GM19035 (cell line): ENCODE results near the gene SPATA46.

Experiments
- ATAC-seq: cut with Tn5 transposase; IDR thresholded peaks from one replicate; pipeline ENCODE4 v1.9.1; 2021; ENCODE audit not compliant: unreplicated experiment

The SPATA46 gene

DNA sequence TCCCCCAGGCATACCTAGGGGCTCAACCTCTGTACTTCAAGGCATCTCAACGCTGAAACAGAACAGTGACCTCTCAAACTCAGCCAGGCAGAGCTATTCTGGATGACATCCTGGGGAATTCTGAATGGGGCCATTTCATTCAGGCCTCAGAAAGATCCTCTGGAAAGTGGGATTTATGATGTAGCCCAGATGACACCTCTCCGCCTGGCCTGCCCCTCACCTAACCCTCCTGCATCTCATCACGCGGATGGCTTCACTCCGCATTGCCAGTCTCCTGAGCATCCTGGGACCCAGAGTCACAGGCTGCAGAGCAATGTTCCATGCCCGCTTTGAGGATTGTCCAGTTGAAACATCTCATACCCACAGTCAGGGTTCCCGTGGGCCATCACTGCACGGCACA, 1.2 kb downstream of the SPATA46 start:
- no peak for ATAC-seq

DNA sequence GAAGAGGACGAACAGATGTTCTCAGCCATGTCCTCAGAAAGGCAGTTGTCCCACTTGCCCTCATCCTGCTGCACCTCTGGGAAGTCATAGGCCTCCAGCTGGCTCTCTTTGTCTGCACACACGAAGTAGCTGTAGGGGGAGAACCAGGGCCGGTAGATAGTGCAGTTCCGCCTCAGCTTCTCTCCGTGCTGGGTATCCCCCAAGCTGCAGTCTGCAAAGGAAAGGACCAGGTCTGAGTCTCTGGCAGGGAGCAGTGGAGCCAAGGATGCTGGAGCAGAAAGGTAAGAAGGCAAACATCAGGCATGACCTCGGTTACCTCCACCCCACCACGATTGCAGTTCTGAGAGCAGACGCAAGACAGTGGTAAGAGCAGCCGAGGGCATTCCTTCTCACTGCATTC, 2.2 kb downstream of the SPATA46 start:
- no peak for ATAC-seq

GRCh38 chr1:162373541-162374260, 3.0 kb downstream of the SPATA46 start:
- ATAC-seq, result no peak

DNA sequence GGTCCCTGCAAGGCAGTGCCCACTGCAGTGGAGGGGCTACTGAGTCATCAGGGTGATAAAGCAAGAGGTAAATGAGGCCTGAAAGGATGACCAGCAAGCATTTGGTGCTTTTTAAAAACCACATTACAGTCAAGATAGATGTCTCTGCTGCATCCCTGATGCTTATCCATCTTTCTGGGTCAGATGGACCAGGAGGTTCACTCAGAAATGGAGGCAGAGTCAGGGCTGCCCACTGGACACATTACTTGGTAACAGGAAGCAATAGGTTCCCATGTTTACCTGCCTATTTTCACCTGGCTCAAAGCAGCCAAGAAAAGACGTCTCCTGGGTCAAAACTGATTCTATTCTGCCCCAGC, 3.6 kb downstream of the SPATA46 start:
- no peak for ATAC-seq

GRCh38 chr1:162372159-162373071, 4.2 kb downstream of the SPATA46 start:
- no peak for ATAC-seq

DNA sequence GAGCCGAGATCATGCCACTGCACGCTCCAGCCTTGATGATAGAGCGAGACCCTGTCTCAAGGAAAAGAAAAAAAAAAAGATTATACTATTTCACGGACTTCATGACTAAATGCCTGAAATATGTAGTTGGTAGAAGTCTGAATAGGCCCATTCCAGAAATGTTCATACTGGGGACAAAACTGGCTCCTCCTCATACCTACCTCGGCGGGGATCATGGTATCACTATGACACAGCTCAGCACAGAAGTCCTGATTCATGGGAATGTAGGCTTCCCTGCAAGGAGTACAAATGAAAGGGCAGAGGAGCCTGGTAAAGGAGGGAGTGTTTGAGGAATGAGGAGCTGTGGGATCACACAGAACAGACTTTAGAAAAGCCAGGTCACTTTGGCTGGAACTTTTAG, 5.0 kb downstream of the SPATA46 start:
- no peak for ATAC-seq

DNA sequence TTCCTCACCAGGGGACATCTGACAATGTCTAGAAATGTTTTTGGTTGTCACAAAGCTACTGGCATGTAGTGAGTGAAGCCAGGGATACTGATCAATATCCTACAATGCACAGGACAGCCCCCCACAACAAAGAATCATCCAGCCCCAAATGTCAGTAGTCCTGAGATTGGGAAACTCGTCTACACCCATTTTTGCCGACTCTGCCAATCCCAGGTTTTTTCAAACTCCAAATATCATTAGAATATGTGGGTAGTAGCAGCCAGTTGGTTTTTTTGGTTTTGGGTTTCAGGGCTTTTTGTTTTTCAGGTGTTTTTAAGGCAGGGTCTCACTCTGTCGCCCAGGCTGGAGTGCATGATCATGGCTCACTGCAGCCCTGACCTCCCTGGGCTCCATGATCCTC, 5.9 kb downstream of the SPATA46 start:
- no peak for ATAC-seq

DNA sequence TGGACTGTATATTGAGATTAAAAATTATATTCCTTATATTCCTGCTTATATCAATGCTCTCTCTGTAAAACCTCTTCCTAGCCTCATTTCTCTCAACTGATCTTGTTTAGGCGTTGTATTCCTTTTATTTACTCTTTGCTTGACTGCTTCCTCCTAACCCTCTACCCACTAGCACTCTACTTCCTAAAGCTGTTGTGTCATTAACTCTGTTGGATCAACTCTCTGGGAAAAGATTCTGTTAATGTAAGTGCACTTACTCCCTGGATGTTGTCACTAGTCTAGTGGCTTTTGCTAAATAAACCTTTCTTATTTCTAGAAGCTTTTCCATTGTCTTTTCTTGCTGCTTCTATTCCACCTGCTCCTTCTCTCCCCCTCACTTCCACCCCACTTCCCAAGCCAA, 6.5 kb downstream of the SPATA46 start:
- no peak for ATAC-seq

DNA sequence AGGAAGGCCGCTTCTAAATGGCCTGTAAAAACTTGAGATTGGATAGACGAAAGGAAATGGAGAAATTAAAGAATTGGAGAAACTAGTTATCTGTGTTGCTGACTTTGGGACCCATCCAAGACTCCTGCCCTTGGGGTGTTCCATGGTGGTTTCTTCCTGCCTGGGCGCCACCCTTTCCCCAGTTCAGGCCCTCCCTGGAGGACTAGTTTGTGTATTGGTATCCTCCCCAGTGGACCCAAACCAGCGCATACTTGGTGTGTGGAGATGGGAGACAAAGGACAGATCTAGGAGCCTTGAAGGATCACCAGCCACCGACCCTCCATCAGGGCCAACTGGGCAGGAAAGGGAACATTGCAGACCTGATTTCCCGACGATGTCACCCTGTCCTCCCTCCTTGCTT, 7.1 kb downstream of the SPATA46 start:
- no peak for ATAC-seq

- no peak for ATAC-seq
Measured at GRCh38 chr1:162368451-162368850, 8.2 kb downstream of the SPATA46 start.

- no peak for ATAC-seq
Measured at GRCh38 chr1:162367772-162368171, 8.9 kb downstream of the SPATA46 start.

DNA sequence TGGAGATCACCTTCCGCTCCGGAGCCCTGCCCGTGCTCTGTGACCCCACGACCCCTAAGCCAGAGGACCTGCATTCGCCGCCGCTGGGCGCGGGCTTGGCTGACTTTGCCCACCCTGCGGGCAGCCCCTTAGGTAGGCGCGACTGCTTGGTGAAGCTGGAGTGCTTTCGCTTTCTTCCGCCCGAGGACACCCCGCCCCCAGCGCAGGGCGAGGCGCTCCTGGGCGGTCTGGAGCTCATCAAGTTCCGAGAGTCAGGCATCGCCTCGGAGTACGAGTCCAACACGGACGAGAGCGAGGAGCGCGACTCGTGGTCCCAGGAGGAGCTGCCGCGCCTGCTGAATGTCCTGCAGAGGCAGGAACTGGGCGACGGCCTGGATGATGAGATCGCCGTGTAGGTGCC, 9.6 kb downstream of the SPATA46 start:
- ATAC-seq, result no peak

DNA sequence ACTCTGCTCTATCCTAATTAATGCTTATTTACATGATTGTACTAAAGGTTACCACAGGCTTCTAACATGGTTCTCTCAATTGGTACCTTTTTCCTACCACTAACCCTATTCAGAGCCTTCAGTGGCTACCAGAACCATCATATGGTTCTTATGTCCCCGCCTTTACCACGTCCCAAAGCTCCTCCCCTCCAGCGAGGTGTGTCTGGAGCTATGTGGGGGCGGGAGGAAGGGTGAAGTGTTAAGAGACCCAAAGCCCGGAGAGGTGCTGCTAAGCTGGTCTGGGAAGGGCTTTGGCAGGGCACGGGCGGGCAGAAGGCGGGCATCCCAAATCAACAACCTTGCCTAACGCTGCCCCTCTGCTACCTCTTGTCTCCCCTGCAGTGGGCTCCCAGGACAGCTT, 10.0 kb downstream of the SPATA46 start:
- no peak for ATAC-seq

- ATAC-seq, result no peak
Measured at GRCh38 chr1:162366149-162366548, 10.5 kb downstream of the SPATA46 start.

DNA sequence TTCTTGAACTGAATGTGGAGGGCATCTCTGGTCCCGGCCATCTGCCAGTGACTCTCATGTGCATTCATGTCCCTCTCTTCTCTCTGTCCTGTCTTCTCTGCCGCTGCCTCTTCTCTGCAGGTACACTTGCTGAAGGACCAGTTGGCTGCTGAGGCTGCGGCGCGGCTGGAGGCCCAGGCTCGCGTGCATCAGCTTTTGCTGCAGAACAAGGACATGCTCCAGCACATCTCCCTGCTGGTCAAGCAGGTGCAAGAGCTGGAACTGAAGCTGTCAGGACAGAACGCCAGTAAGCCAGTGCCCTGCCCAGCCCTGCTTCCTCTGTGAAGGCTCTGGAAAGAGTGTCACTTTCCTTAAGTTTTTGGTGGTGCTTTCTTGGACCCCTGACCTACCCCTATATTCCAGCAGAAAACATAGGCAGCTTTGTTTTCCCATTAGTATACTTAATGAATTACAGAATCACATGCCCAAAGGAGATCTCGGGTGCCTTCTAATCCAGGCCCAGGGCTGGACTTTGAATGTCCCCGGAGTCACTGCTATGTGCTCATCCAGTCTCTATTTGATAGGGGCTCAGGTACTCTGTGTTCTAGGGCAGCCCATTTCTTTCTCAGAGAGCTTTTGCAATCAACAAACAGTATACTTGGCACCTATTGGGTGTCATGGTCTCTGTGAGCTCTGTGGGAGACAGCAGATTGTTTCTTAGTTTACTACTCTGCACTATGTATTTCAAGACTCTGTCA, 11.2 kb downstream of the SPATA46 start:
- ATAC-seq, result no peak

- no peak for ATAC-seq
Measured at GRCh38 chr1:162364498-162364897, 12.2 kb downstream of the SPATA46 start.

- no peak for ATAC-seq
Measured at GRCh38 chr1:162363823-162364222, 12.8 kb downstream of the SPATA46 start.

GRCh38 chr1:162361349-162361748, 15.3 kb downstream of the SPATA46 start:
- no peak for ATAC-seq

DNA sequence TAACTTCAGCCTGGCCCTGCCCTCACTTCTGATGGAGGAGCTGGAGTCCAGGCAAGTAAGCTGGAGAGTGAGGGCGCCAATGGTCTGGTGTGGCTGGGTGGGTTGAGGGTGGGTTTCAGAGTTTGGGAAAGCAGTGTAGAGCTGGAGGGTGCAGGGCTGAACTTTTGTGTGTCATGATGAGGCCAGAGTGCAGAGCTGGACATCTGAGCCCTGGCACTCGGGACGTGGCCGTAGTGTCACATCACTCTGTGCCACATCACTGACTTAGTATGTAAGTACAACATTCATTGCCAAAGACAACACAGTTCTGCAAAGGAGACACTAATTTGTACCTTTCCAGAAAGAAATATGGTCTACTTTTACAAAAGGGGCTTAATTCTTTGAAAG, 15.8 kb downstream of the SPATA46 start:
- no peak for ATAC-seq

DNA sequence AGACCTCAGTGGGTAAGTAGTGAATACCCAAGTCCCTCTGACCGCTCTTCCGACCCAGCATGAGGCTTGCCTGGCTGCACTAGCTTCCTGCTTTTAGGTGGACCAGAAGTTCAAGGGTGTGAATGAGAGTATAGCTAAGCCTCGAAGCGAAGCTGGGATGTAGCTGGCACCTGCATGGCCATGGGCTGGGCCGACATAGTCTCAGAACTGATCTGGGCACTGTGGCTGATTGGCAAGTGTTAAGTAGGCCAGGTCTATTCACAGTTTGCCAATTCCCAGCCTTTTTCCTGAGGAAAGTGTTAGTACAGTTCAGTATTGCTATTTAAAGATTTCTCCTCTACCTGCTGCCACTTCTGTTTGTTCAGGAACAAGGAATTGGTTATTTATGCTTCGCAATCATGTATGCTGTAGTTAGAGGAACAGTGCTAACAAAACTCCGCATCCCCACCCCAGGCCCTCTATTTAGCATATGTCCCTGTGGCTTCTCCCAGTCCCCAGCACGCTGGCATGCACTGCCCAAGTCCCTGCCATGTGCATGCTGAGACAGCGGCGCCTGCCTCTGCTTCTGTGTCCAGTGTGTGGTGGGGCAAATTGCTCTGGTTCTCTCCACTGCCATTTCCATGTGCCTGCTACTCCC, 16.3 kb downstream of the SPATA46 start:
- no peak for ATAC-seq

GRCh38 chr1:162359523-162360236, 17.0 kb downstream of the SPATA46 start:
- no peak for ATAC-seq
